ENCODE results near the gene CXCR1.

Gene CXCR1

DNA sequence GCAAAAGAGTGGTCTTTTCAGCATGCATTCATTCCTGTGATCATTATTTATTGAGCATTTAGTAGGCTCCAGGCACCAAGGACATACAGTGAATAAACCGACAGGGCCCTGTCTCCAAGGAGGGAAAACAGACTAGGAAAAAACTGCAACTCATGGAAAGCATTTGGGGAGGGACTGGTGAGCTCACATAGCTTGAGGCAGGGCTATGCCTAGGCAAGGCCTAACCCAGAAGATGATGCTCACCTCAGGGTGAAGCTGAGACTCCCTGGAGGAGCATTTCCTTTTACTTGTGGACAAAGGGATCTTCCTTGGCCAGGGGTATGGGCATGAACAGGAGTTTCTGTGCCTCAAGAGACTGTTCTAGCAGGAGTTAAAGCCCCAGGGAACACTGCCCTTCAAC, 3.9 kb downstream of the CXCR1 start:
- H3K4me3 ChIP-seq (ENCODE audit: low read depth in 1 of 2, low read length in 2 of 2), result no peak overlapping the region
- no peaks in the 10 kb centered on the region for H3K79me2 ChIP-seq (ENCODE audit: insufficient read depth, low read length)

GRCh38 chr2:218161644-218162043, 5.1 kb downstream of the CXCR1 start:
- TF ChIP-seq EZH2 (IDR thresholded peaks at IDR 0.05; ENCODE audit: borderline replicate concordance, low read depth, low read length, severe bottlenecking) (no peak), CTCF (IDR thresholded peaks at IDR 0.05; ENCODE audit: borderline replicate concordance, extremely low read depth, low read length, poor library complexity, severe bottlenecking) (no peak)
- Histone ChIP-seq H2AFZ (ENCODE audit: low read depth, low read length) (no peak overlapping the region), H3K36me3 (ENCODE audit: insufficient read depth, low read length) (no peaks in the 10 kb centered on the region), H3K9ac (ENCODE audit: low read depth, low read length) (no peak overlapping the region), H3K79me2 (ENCODE audit: insufficient read depth, low read length) (no peaks in the 10 kb centered on the region), H3K27me3 (ENCODE audit: insufficient read depth, low read length, poor library complexity) (peaks cover 22% of the 10 kb centered on the region), H3K9me3 (ENCODE audit: insufficient read depth, low read length, severe bottlenecking) (no peaks in the 10 kb centered on the region), H4K20me1 (ENCODE audit: insufficient read depth, low read length) (no peaks in the 10 kb centered on the region), H3K4me1 (ENCODE audit: insufficient read depth, low read length) (no peaks in the 10 kb centered on the region), H3K27ac (ENCODE audit: low read length) (no peak overlapping the region), H3K4me2 (ENCODE audit: insufficient read depth, low read length) (no peak overlapping the region), H3K4me3 (ENCODE audit: low read depth in 1 of 2, low read length in 2 of 2) (no peak overlapping the region)
- ATAC-seq (ENCODE audit: insufficient read depth, low read depth), result no peak
- no peak for DNase-seq

More for the DNA sequence above, 3.9 kb downstream of the CXCR1 start:
- Histone ChIP-seq H3K9me3 (ENCODE audit: insufficient read depth, low read length, severe bottlenecking) (no peaks in the 10 kb centered on the region), H3K27ac (ENCODE audit: low read length) (no peak overlapping the region), H4K20me1 (ENCODE audit: insufficient read depth, low read length) (no peaks in the 10 kb centered on the region), H3K4me2 (ENCODE audit: insufficient read depth, low read length) (no peak overlapping the region), H3K36me3 (ENCODE audit: insufficient read depth, low read length) (no peaks in the 10 kb centered on the region), H3K27me3 (ENCODE audit: insufficient read depth, low read length, poor library complexity) (peaks cover 23% of the 10 kb centered on the region), H2AFZ (ENCODE audit: low read depth, low read length) (no peak overlapping the region), H3K4me1 (ENCODE audit: insufficient read depth, low read length) (no peaks in the 10 kb centered on the region), H3K9ac (ENCODE audit: low read depth, low read length) (no peak overlapping the region)
- no peak for TF ChIP-seq CTCF (IDR thresholded peaks at IDR 0.05; ENCODE audit: borderline replicate concordance, extremely low read depth, low read length, poor library complexity, severe bottlenecking)
- TF ChIP-seq EZH2 (IDR thresholded peaks at IDR 0.05; ENCODE audit: borderline replicate concordance, low read depth, low read length, severe bottlenecking), result no peak
- ATAC-seq (ENCODE audit: insufficient read depth, low read depth), result no peak
- no peak for DNase-seq

- Histone ChIP-seq H3K27me3 (ENCODE audit: insufficient read depth, low read length, poor library complexity) (peaks cover 16% of the 10 kb centered on the region), H3K9me3 (ENCODE audit: insufficient read depth, low read length, severe bottlenecking) (no peaks in the 10 kb centered on the region), H3K4me3 (ENCODE audit: low read depth in 1 of 2, low read length in 2 of 2) (no peak overlapping the region), H3K36me3 (ENCODE audit: insufficient read depth, low read length) (no peaks in the 10 kb centered on the region), H2AFZ (ENCODE audit: low read depth, low read length) (no peak overlapping the region), H3K79me2 (ENCODE audit: insufficient read depth, low read length) (no peaks in the 10 kb centered on the region), H3K27ac (ENCODE audit: low read length) (no peak overlapping the region), H3K9ac (ENCODE audit: low read depth, low read length) (no peak overlapping the region), H3K4me1 (ENCODE audit: insufficient read depth, low read length) (no peaks in the 10 kb centered on the region), H3K4me2 (ENCODE audit: insufficient read depth, low read length) (no peak overlapping the region), H4K20me1 (ENCODE audit: insufficient read depth, low read length) (no peaks in the 10 kb centered on the region)
- ATAC-seq (ENCODE audit: insufficient read depth, low read depth) (no peak), DNase-seq (no peak)
- TF ChIP-seq CTCF (IDR thresholded peaks at IDR 0.05; ENCODE audit: borderline replicate concordance, extremely low read depth, low read length, poor library complexity, severe bottlenecking), result no peak
- no peak for TF ChIP-seq EZH2 (IDR thresholded peaks at IDR 0.05; ENCODE audit: borderline replicate concordance, low read depth, low read length, severe bottlenecking)
Measured at GRCh38 chr2:218155953-218156479, 10.7 kb downstream of the CXCR1 start.

GRCh38 chr2:218152777-218153176, 14.0 kb downstream of the CXCR1 start:
- Histone ChIP-seq H3K4me3 (ENCODE audit: low read depth in 1 of 2, low read length in 2 of 2) (no peak overlapping the region), H3K4me1 (ENCODE audit: insufficient read depth, low read length) (no peaks in the 10 kb centered on the region), H3K27ac (ENCODE audit: low read length) (no peak overlapping the region), H3K9me3 (ENCODE audit: insufficient read depth, low read length, severe bottlenecking) (no peaks in the 10 kb centered on the region), H4K20me1 (ENCODE audit: insufficient read depth, low read length) (no peaks in the 10 kb centered on the region), H3K79me2 (ENCODE audit: insufficient read depth, low read length) (no peaks in the 10 kb centered on the region), H2AFZ (ENCODE audit: low read depth, low read length) (no peak overlapping the region), H3K4me2 (ENCODE audit: insufficient read depth, low read length) (no peak overlapping the region), H3K27me3 (ENCODE audit: insufficient read depth, low read length, poor library complexity) (peaks cover 21% of the 10 kb centered on the region), H3K36me3 (ENCODE audit: insufficient read depth, low read length) (no peaks in the 10 kb centered on the region), H3K9ac (ENCODE audit: low read depth, low read length) (no peak overlapping the region)
- TF ChIP-seq EZH2 (IDR thresholded peaks at IDR 0.05; ENCODE audit: borderline replicate concordance, low read depth, low read length, severe bottlenecking) (no peak), CTCF (IDR thresholded peaks at IDR 0.05; ENCODE audit: borderline replicate concordance, extremely low read depth, low read length, poor library complexity, severe bottlenecking) (no peak)
- DNase-seq (no peak), ATAC-seq (ENCODE audit: insufficient read depth, low read depth) (no peak)

Data from DND-41 (cell line).